Measurements from ENCODE around the gene PRSS2.

Gene PRSS2

DNA sequence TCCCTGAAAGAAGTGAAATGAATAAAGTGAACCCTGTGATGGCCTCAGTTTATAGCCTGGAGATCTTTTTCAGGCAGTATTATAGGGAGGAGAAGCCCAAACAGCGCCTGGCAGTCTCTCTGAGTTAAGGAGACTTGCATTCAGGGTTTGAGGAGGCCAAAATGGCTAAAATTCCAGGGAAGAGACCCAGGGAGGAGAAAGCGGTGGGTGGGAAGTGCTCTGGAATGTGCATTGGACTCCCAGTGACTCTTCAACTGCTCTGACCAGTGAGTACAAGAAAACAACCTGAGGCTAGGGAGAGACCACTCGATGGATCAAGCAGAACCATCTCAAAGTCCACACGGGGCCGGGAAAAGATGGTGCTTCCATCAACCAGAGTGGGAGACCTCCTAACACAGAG, 48.8 kb downstream of the PRSS2 start:
- Histone ChIP-seq H3K27ac (ENCODE audit: low read length) (no peak overlapping the region), H3K9me3 (ENCODE audit: insufficient read depth, low read depth, low read length) (peaks cover 6% of the 10 kb centered on the region; the same call in 1 of the 2 replicates), H3K9ac (ENCODE audit: low read depth, low read length) (no peak overlapping the region), H3K36me3 (ENCODE audit: insufficient read depth, low read depth, low read length) (no peaks in the 10 kb centered on the region), H3K27me3 (ENCODE audit: insufficient read depth, low read length) (no peaks in the 10 kb centered on the region), H3K4me3 (ENCODE audit: low read length) (no peak overlapping the region), H3K4me1 (ENCODE audit: insufficient read depth, low read length) (peaks cover 8% of the 10 kb centered on the region)

DNA sequence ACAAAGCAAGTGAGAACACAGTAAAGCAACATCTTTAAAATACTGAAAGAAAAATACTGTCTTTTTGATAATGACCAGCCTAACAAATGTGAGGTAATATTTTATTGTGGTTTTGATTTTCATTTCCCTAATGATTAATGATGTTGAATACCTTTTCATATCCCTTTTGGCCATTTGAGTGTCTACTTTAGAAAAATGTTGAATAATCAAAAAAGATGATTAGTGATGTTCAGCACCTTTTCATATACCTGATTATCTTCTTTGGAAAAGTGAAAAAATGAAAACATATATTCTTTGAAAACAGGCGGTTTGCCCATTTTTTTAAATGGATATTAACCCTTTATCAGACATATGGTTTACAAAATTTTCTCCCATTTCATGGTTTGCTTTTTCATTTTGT, 51.9 kb downstream of the PRSS2 start:
- Histone ChIP-seq H3K36me3 (ENCODE audit: insufficient read depth, low read depth, low read length) (no peaks in the 10 kb centered on the region), H3K27ac (ENCODE audit: low read length) (no peak overlapping the region), H3K4me1 (ENCODE audit: insufficient read depth, low read length) (no peaks in the 10 kb centered on the region), H3K9me3 (ENCODE audit: insufficient read depth, low read depth, low read length) (peaks cover 19% of the 10 kb centered on the region; the same call in 1 of the 2 replicates), H3K9ac (ENCODE audit: low read depth, low read length) (no peak overlapping the region), H3K4me3 (ENCODE audit: low read length) (no peak overlapping the region), H3K27me3 (ENCODE audit: insufficient read depth, low read length) (no peaks in the 10 kb centered on the region)
